Loucy (cell line): ENCODE data around the gene ODC1.

Source experiments
- CTCF ChIP-seq: fragments of 200-600 bp; sonication (generic); conservative IDR thresholded peaks from 2 replicates; pipeline ENCODE4 v1.5.1; 2014; ENCODE audit warnings: mild to moderate bottlenecking, antibody characterized with exemption, low read length
- EZH2phosphoT487 ChIP-seq: fragments of 200-600 bp; IDR thresholded peaks from 2 replicates; pipeline ENCODE4 v1.6.1; 2018; ENCODE audit warnings: antibody characterized with exemption, mild to moderate bottlenecking, moderate library complexity, borderline replicate concordance

- no peak for TF ChIP-seq CTCF
- no peak for TF ChIP-seq EZH2phosphoT487
These were observed 47.6 kb downstream of the ODC1 start for GRCh38 chr2:10400568-10400977.
